Astrocyte (in vitro differentiated cells and primary cell): ENCODE data around the gene OR3A2. TPM values are rescaled to one million over a fixed set of nuclear protein-coding genes. Genes with fewer than 3 reads are reported as not detected.

Experiments
- DNase-seq: peaks from one replicate; pipeline ENCODE4 v3.0.0-alpha.2; 2010; ENCODE audit warnings: low read depth
- FAIRE-seq: peaks from 2 replicates; lab custom pipeline; 2011; peaks lifted over from hg19 to GRCh38; lab: Jason Lieb, UNC
- H2AFZ ChIP-seq: 2 replicates; pipeline ENCODE4 v1.6.0; 2012; ENCODE audit warnings: low read depth, low read length, inconsistent platforms
- H3K27ac ChIP-seq: 2 replicates; pipeline ENCODE4 v1.5.1; 2011; ENCODE audit warnings: low read depth, low read length, inconsistent platforms
- H3K27me3 ChIP-seq: 2 replicates; pipeline ENCODE4 v1.6.0; 2011; ENCODE audit warnings: low read length, inconsistent platforms; ENCODE audit not compliant: insufficient read depth
- H3K36me3 ChIP-seq: 2 replicates; pipeline ENCODE4 v1.5.1; 2011; ENCODE audit warnings: low read length, inconsistent platforms; ENCODE audit not compliant: insufficient read depth
- H3K4me1 ChIP-seq: 2 replicates; pipeline ENCODE4 v1.5.1; 2011; ENCODE audit warnings: low read length, inconsistent platforms; ENCODE audit not compliant: insufficient read depth
- H3K4me2 ChIP-seq: 2 replicates; pipeline ENCODE4 v1.6.0; 2012; ENCODE audit warnings: low read length, inconsistent platforms
- H3K4me3 ChIP-seq: 2 replicates; pipeline ENCODE4 v1.5.1; 2011; ENCODE audit warnings: low read depth, mild to moderate bottlenecking, low read length, inconsistent platforms; ENCODE audit not compliant: insufficient read depth
- H3K79me2 ChIP-seq: 2 replicates; pipeline ENCODE4 v1.6.0; 2012; ENCODE audit warnings: mild to moderate bottlenecking, low read length, inconsistent platforms; ENCODE audit not compliant: insufficient read depth
- H3K9ac ChIP-seq: 2 replicates; pipeline ENCODE4 v1.6.0; 2012; ENCODE audit warnings: mild to moderate bottlenecking, low read length, inconsistent platforms
- H3K9me3 ChIP-seq: 2 replicates; pipeline ENCODE4 v1.5.1; 2012; ENCODE audit warnings: low read depth, mild to moderate bottlenecking, low read length, inconsistent platforms; ENCODE audit not compliant: insufficient read depth
- H4K20me1 ChIP-seq: 2 replicates; pipeline ENCODE4 v1.6.0; 2012; ENCODE audit warnings: low read length, inconsistent platforms; ENCODE audit not compliant: insufficient read depth
- H3K27ac Mint-ChIP-seq: one replicate; pipeline ENCODE4 v1.8.0; 2021; ENCODE audit warnings: mild to moderate bottlenecking, mixed read lengths; ENCODE audit not compliant: unreplicated experiment
- H3K27me3 Mint-ChIP-seq: one replicate; pipeline ENCODE4 v1.8.0; 2021; ENCODE audit warnings: low read depth, mixed read lengths; ENCODE audit not compliant: unreplicated experiment
- H3K36me3 Mint-ChIP-seq: one replicate; pipeline ENCODE4 v1.8.0; 2021; ENCODE audit warnings: low read depth, mixed read lengths; ENCODE audit not compliant: unreplicated experiment
- H3K4me1 Mint-ChIP-seq: one replicate; pipeline ENCODE4 v1.8.0; 2021; ENCODE audit warnings: low read depth, mixed read lengths; ENCODE audit not compliant: unreplicated experiment
- H3K4me3 Mint-ChIP-seq: one replicate; pipeline ENCODE4 v1.8.0; 2021; ENCODE audit warnings: mild to moderate bottlenecking, moderate library complexity, mixed read lengths; ENCODE audit not compliant: unreplicated experiment
- H3K9me3 Mint-ChIP-seq: one replicate; pipeline ENCODE4 v1.8.0; 2021; ENCODE audit warnings: mild to moderate bottlenecking, mixed read lengths; ENCODE audit not compliant: unreplicated experiment
- CTCF ChIP-seq: IDR thresholded peaks from 2 replicates; pipeline ENCODE4 v1.5.1; 2011; ENCODE audit warnings: low read depth, mild to moderate bottlenecking, inconsistent platforms, low read length, moderate library complexity; ENCODE audit not compliant: insufficient read depth
- EZH2 ChIP-seq: IDR thresholded peaks from 2 replicates; pipeline ENCODE4 v1.6.1; 2012; ENCODE audit warnings: mild to moderate bottlenecking, low read length, inconsistent platforms; ENCODE audit not compliant: insufficient read depth
- total RNA-seq: library from RNA; stranded (reverse); gene quantifications from 2 replicates; pipeline ENCODE4 v1.2.1, GENCODE V29; 2021

OR3A2 gene
- total RNA-seq, 1 donor from 2014 or later, result not detected

- peaks cover 4% of the 10 kb centered on the region for H3K4me1 Mint-ChIP-seq
- H3K36me3 ChIP-seq, result no peaks in the 10 kb centered on the region
- peaks cover 13% of the 10 kb centered on the region for H3K27me3 Mint-ChIP-seq
- no peak overlapping the region for H3K4me3 ChIP-seq
- H3K27me3 ChIP-seq, result no peaks in the 10 kb centered on the region
- H4K20me1 ChIP-seq, result no peaks in the 10 kb centered on the region
- no peaks in the 10 kb centered on the region for H3K36me3 Mint-ChIP-seq
- no peaks in the 10 kb centered on the region for H3K9me3 ChIP-seq
- no peak for FAIRE-seq
- H3K4me3 Mint-ChIP-seq, result no peak overlapping the region
- H3K79me2 ChIP-seq, result no peaks in the 10 kb centered on the region
- H3K9me3 Mint-ChIP-seq, result no peaks in the 10 kb centered on the region
- H3K4me2 ChIP-seq, result no peak overlapping the region
- no peak overlapping the region for H3K27ac ChIP-seq
- TF ChIP-seq EZH2, result no peak
- no peak for TF ChIP-seq CTCF
- H3K4me1 ChIP-seq, result no peaks in the 10 kb centered on the region
- DNase-seq, result no peak
- no peak overlapping the region for H3K9ac ChIP-seq
- H2AFZ ChIP-seq, result no peak overlapping the region
- H3K27ac Mint-ChIP-seq, result no peak overlapping the region
Observed at GRCh38 chr17:3316836-3317235, 69.3 kb downstream of the OR3A2 start.

- Histone ChIP-seq H2AFZ (no peak overlapping the region), H3K79me2 (no peaks in the 10 kb centered on the region), H3K9me3 (peaks cover 4% of the 10 kb centered on the region), H3K36me3 (no peaks in the 10 kb centered on the region), H3K4me3 (no peak overlapping the region), H3K4me1 (no peaks in the 10 kb centered on the region), H4K20me1 (no peaks in the 10 kb centered on the region), H3K9ac (no peak overlapping the region), H3K27ac (no peak overlapping the region), H3K27me3 (no peaks in the 10 kb centered on the region), H3K4me2 (no peak overlapping the region)
- H3K27ac Mint-ChIP-seq, result no peak overlapping the region
- DNase-seq (no peak), FAIRE-seq (no peak)
- H3K36me3 Mint-ChIP-seq, result no peaks in the 10 kb centered on the region
- H3K4me3 Mint-ChIP-seq, result no peak overlapping the region
- no peaks in the 10 kb centered on the region for H3K4me1 Mint-ChIP-seq
- TF ChIP-seq CTCF (no peak), EZH2 (no peak)
- H3K27me3 Mint-ChIP-seq, result peaks cover 13% of the 10 kb centered on the region
- no peaks in the 10 kb centered on the region for H3K9me3 Mint-ChIP-seq
Observed at GRCh38 chr17:3308603-3309002, 77.5 kb downstream of the OR3A2 start.

- no peak within 1 kb of the TSS for H3K27ac Mint-ChIP-seq
- peaks cover 12% of the 10 kb centered on the region for H3K27me3 Mint-ChIP-seq
- no peaks in the 10 kb centered on the region for H3K27me3 ChIP-seq
- no peak within 1 kb of the TSS for H3K4me3 ChIP-seq
- H3K79me2 ChIP-seq, result no peaks in the 10 kb centered on the region
- H3K36me3 Mint-ChIP-seq, result no peaks in the 10 kb centered on the region
- FAIRE-seq (no peak), DNase-seq (no peak)
- no peak within 1 kb of the TSS for H3K4me2 ChIP-seq
- no peaks in the 10 kb centered on the region for H4K20me1 ChIP-seq
- H3K9me3 ChIP-seq, result no peaks in the 10 kb centered on the region
- H3K36me3 ChIP-seq, result no peaks in the 10 kb centered on the region
- TF ChIP-seq EZH2, result no peak
- TF ChIP-seq CTCF, result no peak
- H3K9me3 Mint-ChIP-seq, result peaks cover 10% of the 10 kb centered on the region
- H3K9ac ChIP-seq, result no peak within 1 kb of the TSS
- H3K4me1 ChIP-seq, result no peaks in the 10 kb centered on the region
- no peak within 1 kb of the TSS for H3K4me3 Mint-ChIP-seq
- no peak within 1 kb of the TSS for H2AFZ ChIP-seq
- no peaks in the 10 kb centered on the region for H3K4me1 Mint-ChIP-seq
- H3K27ac ChIP-seq, result no peak within 1 kb of the TSS
Observed at GRCh38 chr17:3298260-3298659, 87.8 kb downstream of the OR3A2 start, which contains the start of gene OR3A1. Gene OR3A1 (minus strand): TSS chr17:3298360. CDS start chr17:3292582, 5,778 bp downstream.
